Dermis lymphatic vessel endothelial cell (primary cell): ENCODE results near the gene ERCC5. TPM values are rescaled to one million over a fixed set of nuclear protein-coding genes. Genes with fewer than 3 reads are reported as not detected.

Experiments used
- total RNA-seq: library from RNA; depleted of rRNA; stranded (reverse); fragments of >200 nt; gene quantifications from 2 replicates; pipeline ENCODE4 v1.2.1, GENCODE V29; 2014

The ERCC5 gene
- 45.9 and 52.1 TPM in 2 replicates for total RNA-seq

GRCh38 chr13:102845630-102846260 is at the start of gene ERCC5:
Gene ERCC5, plus strand, starts transcription at chr13:102846032. Its CDS starts 235 bp downstream, at chr13:102846267.

GRCh38 chr13:102798581-102799425 is 47.0 kb upstream of the ERCC5 start, which contains the start of the genes BIVM and POGLUT2:
Gene BIVM, plus strand, starts transcription at chr13:102799119. Its CDS starts 8,149 bp downstream, at chr13:102807268.
Gene POGLUT2, minus strand, starts transcription at chr13:102798976. Its CDS starts 306 bp downstream, at chr13:102798670.

Other genes with a start within 250 kb of the ERCC5 start
- gene TPP2, start 249.0 kb upstream of the ERCC5 start, total RNA-seq, result 31.0 and 56.5 TPM in 2 replicates
- not detected in 2 replicates for gene METTL21C, start 151.0 kb upstream of the ERCC5 start, total RNA-seq
- 25.5 and 27.3 TPM in 2 replicates for gene TEX30, start 72.2 kb upstream of the ERCC5 start, total RNA-seq
- gene POGLUT2, start 47.1 kb upstream of the ERCC5 start, total RNA-seq, result 13.9 and 18.0 TPM in 2 replicates
- 14.4 and 22.2 TPM in 2 replicates for gene BIVM, start 46.9 kb upstream of the ERCC5 start, total RNA-seq
- not detected in 2 replicates for gene SLC10A2, start 220.4 kb downstream of the ERCC5 start, total RNA-seq